Measurements from ENCODE around the gene USP26.

USP26 gene

GRCh38 chrX:133097031-133097430 lies at the start of gene USP26:
Gene USP26 (minus strand): TSS chrX:133097109. CDS start chrX:133028220, 68,889 bp downstream.
- TF ChIP-seq CTCF (IDR thresholded peaks at IDR 0.05; ENCODE audit: low read depth, low read length, missing control alignments): no peak
- in situ Hi-C loops (cut with HindIII; ENCODE audit: low pct_ligation_motif_present, low sequenced_read_pairs): no loop called here
- Histone ChIP-seq H3K27me3 (replicated peaks) (no peaks in the 10 kb centered on the region), H3K27ac (no peak within 1 kb of the TSS), H3K36me3 (replicated peaks) (no peaks in the 10 kb centered on the region), H3K4me3 (ENCODE audit: low read depth, low read length) (no peak within 1 kb of the TSS)
- no peak for DNase-seq

DNA sequence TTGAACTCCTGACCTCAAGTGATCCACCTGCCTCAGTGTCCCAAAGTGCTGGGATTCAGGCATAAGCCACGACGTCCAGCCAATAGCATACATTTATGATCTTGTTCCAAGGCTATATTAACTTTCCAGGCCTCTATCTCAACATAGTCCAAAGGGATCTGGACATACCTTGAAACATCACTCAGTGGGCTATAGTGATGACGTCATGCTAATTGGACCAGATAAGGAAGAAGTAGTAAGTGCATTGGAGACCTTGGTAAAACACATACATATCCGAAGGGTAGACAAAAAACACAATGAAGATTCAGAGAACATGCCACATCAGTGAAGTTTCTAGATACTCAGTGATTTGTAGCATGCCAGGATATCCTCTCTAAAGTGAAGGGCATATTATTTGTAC lies 37.4 kb upstream of the USP26 start:
- in situ Hi-C loops (cut with HindIII; ENCODE audit: low pct_ligation_motif_present, low sequenced_read_pairs): no loop called here
- H3K4me3 ChIP-seq (ENCODE audit: low read depth, low read length): no peak overlapping the region
- H3K27me3 ChIP-seq (replicated peaks): no peaks in the 10 kb centered on the region
- no peaks in the 10 kb centered on the region for H3K36me3 ChIP-seq (replicated peaks)
- TF ChIP-seq CTCF (IDR thresholded peaks at IDR 0.05; ENCODE audit: low read depth, low read length, missing control alignments): no peak
- H3K27ac ChIP-seq: no peak overlapping the region
- no peak for DNase-seq

DNA sequence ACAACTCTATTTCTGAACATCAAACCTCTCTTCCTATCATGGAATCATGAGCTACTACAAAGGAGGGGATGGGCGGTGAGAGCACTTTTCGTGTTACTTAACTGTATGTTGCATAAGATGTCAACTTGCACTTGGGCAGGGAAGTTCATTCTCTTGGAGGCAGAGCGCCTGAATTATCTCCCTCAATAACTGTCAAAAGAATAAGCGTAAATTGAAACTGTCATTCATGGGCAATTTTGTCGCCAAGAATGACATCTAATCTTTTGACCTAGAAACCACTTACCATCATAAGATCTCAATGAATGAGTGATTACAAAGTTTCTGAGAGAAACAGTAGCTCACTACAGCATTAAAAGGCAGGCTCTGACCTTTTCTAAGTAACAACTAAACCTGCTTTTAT lies 23.5 kb upstream of the USP26 start:
- in situ Hi-C loops (cut with HindIII; ENCODE audit: low pct_ligation_motif_present, low sequenced_read_pairs): no loop called here
- no peaks in the 10 kb centered on the region for H3K36me3 ChIP-seq (replicated peaks)
- DNase-seq: no peak
- H3K27ac ChIP-seq: no peak overlapping the region
- TF ChIP-seq CTCF (IDR thresholded peaks at IDR 0.05; ENCODE audit: low read depth, low read length, missing control alignments): no peak
- no peaks in the 10 kb centered on the region for H3K27me3 ChIP-seq (replicated peaks)
- no peak overlapping the region for H3K4me3 ChIP-seq (ENCODE audit: low read depth, low read length)

- H3K27me3 ChIP-seq (replicated peaks): no peaks in the 10 kb centered on the region
- H3K27ac ChIP-seq: no peak overlapping the region
- TF ChIP-seq CTCF (IDR thresholded peaks at IDR 0.05; ENCODE audit: low read depth, low read length, missing control alignments): no peak
- in situ Hi-C loops (cut with HindIII; ENCODE audit: low pct_ligation_motif_present, low sequenced_read_pairs): no loop called here
- no peak overlapping the region for H3K4me3 ChIP-seq (ENCODE audit: low read depth, low read length)
- no peak for DNase-seq
- H3K36me3 ChIP-seq (replicated peaks): no peaks in the 10 kb centered on the region
These were observed 2.7 kb downstream of the USP26 start for GRCh38 chrX:133094098-133094731.

GRCh38 chrX:133090236-133090809 lies 6.6 kb downstream of the USP26 start:
- no peak for DNase-seq
- in situ Hi-C loops (cut with HindIII; ENCODE audit: low pct_ligation_motif_present, low sequenced_read_pairs): no loop called here

More at GRCh38 chrX:133090236-133090809, 6.6 kb downstream of the USP26 start:
- Histone ChIP-seq H3K36me3 (replicated peaks) (no peaks in the 10 kb centered on the region), H3K27me3 (replicated peaks) (no peaks in the 10 kb centered on the region), H3K4me3 (ENCODE audit: low read depth, low read length) (no peak overlapping the region), H3K27ac (no peak overlapping the region)
- TF ChIP-seq CTCF (IDR thresholded peaks at IDR 0.05; ENCODE audit: low read depth, low read length, missing control alignments): no peak
